KMS-11 (cell line): ENCODE results near the gene PKNOX1.

Experiments used
- H2AFZ ChIP-seq: fragments of 200-600 bp; sonication (generic); 2 replicates; pipeline ENCODE4 v1.6.1; 2016; ENCODE audit warnings: antibody characterized with exemption, mixed run types, low read depth
- H3K27ac ChIP-seq: fragments of 200-600 bp; sonication (generic); 2 replicates; pipeline ENCODE4 v1.6.1; 2016; ENCODE audit warnings: mild to moderate bottlenecking, mixed run types
- H3K27me3 ChIP-seq: fragments of 200-600 bp; sonication (generic); 2 replicates; pipeline ENCODE4 v1.6.1; 2017; ENCODE audit warnings: mild to moderate bottlenecking, low read depth, mixed run types, moderate library complexity; ENCODE audit not compliant: insufficient read depth
- H3K36me3 ChIP-seq: fragments of 200-600 bp; sonication (generic); 2 replicates; pipeline ENCODE4 v1.6.1; 2017; ENCODE audit warnings: mild to moderate bottlenecking, mixed run types; ENCODE audit not compliant: insufficient read depth
- H3K4me1 ChIP-seq: fragments of 200-600 bp; sonication (generic); 2 replicates; pipeline ENCODE4 v1.6.1; 2016; ENCODE audit warnings: mild to moderate bottlenecking, low read depth, mixed run types; ENCODE audit not compliant: poor library complexity, severe bottlenecking
- H3K4me2 ChIP-seq: fragments of 200-600 bp; sonication (generic); 2 replicates; pipeline ENCODE4 v1.7.0; 2016; ENCODE audit warnings: mild to moderate bottlenecking, mixed run types
- H3K4me3 ChIP-seq: fragments of 200-600 bp; sonication (generic); IDR thresholded peaks from 2 replicates; pipeline ENCODE4 v1.6.1; 2017; ENCODE audit warnings: low read depth, low read length, mixed read lengths; ENCODE audit not compliant: insufficient read depth
- H3K79me2 ChIP-seq: fragments of 200-600 bp; sonication (generic); 2 replicates; pipeline ENCODE4 v1.6.1; 2016; ENCODE audit warnings: low read depth, mixed run types; ENCODE audit not compliant: insufficient read depth
- H3K9ac ChIP-seq: fragments of 200-600 bp; sonication (generic); 2 replicates; pipeline ENCODE4 v1.6.1; 2016; ENCODE audit warnings: mild to moderate bottlenecking, mixed run types
- H4K20me1 ChIP-seq: fragments of 200-600 bp; sonication (generic); 2 replicates; pipeline ENCODE4 v1.6.1; 2016; ENCODE audit warnings: mild to moderate bottlenecking, mixed run types; ENCODE audit not compliant: insufficient read depth
- TF ChIP-seq, protein P1 (sequence below): fragments of 200-600 bp; sonication (generic); conservative IDR thresholded peaks from 2 replicates; pipeline ENCODE4 v1.6.1; 2017; ENCODE audit warnings: low read depth, mild to moderate bottlenecking, antibody characterized with exemption, low read length, moderate library complexity, mixed read lengths

The PKNOX1 gene

DNA sequence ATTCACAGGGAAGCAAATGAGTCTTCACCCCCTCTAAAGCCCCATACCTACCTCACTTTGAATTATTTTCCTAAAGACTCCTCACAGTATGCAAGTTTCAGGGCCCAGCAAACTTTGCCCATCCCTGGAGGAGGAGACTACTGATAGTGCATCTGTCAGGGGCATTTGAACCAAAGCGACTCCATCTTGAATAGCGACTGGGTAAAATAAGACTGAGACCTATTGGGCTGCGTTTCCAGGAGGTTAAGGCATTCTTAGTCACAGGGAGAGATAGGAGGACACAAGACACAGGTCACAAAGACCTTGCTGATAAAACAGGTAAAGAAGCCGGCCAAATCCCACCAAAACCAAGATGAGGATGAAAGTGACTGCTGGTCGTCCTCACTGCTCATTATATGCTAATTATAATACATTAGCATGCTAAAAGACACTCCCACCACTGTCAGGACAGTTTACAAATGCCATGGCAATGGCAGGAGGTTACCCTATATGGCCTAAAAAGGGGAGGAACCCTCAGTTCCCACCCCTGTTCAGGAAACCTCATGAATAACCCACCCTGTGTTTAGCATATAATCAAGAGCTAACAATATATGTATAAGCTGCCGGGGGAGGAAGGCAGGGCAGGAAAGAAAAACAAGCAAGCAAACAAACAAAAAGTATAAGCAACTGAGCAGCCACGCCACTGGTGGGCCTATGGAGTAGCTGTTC lies 3.3 kb upstream of the PKNOX1 start:
- no peak overlapping the region for H3K4me3 ChIP-seq
- no peaks in the 10 kb centered on the region for H3K27me3 ChIP-seq
- H3K36me3 ChIP-seq: no peaks in the 10 kb centered on the region
- no peak overlapping the region for H3K4me2 ChIP-seq
- H2AFZ ChIP-seq: no peak overlapping the region
- no peak overlapping the region for H3K9ac ChIP-seq
- TF ChIP-seq, protein P1, sequence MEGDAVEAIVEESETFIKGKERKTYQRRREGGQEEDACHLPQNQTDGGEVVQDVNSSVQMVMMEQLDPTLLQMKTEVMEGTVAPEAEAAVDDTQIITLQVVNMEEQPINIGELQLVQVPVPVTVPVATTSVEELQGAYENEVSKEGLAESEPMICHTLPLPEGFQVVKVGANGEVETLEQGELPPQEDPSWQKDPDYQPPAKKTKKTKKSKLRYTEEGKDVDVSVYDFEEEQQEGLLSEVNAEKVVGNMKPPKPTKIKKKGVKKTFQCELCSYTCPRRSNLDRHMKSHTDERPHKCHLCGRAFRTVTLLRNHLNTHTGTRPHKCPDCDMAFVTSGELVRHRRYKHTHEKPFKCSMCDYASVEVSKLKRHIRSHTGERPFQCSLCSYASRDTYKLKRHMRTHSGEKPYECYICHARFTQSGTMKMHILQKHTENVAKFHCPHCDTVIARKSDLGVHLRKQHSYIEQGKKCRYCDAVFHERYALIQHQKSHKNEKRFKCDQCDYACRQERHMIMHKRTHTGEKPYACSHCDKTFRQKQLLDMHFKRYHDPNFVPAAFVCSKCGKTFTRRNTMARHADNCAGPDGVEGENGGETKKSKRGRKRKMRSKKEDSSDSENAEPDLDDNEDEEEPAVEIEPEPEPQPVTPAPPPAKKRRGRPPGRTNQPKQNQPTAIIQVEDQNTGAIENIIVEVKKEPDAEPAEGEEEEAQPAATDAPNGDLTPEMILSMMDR: no peak
- peaks cover 9% of the 10 kb centered on the region; the same call in 1 of the 2 replicates for H3K79me2 ChIP-seq
- H3K27ac ChIP-seq: no peak overlapping the region
- H4K20me1 ChIP-seq: no peaks in the 10 kb centered on the region
- peaks cover 6% of the 10 kb centered on the region for H3K4me1 ChIP-seq

DNA sequence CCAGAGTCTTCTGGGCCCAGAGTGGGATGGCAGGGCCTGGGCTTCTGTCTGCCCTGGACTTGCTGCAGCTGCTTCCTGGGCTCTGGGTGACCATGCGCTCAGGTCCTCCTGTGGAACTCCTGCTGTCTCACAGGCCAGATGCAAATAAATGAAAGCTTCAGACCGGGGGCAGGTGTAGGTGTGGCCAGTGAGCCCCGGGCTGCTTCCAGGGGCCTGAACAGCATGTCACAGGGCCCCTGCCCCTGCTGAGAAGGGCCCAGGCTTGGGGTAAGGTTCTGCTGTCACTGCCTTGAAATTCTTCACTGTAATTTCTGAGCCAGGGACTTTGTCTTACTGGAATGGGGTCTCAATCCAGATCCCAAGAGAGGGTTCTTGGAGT lies 2.5 kb upstream of the PKNOX1 start:
- TF ChIP-seq, protein P1: no peak
- H3K27ac ChIP-seq: no peak overlapping the region
- no peak overlapping the region for H3K4me2 ChIP-seq
- no peak overlapping the region for H2AFZ ChIP-seq
- no peak overlapping the region for H3K9ac ChIP-seq
- no peaks in the 10 kb centered on the region for H3K27me3 ChIP-seq
- H3K79me2 ChIP-seq: peaks cover 17% of the 10 kb centered on the region
- no peak overlapping the region for H3K4me3 ChIP-seq
- peaks cover 13% of the 10 kb centered on the region for H3K4me1 ChIP-seq
- H3K36me3 ChIP-seq: no peaks in the 10 kb centered on the region
- H4K20me1 ChIP-seq: no peaks in the 10 kb centered on the region

- H3K4me2 ChIP-seq: peak overlapping the region; percentile 72
- H3K36me3 ChIP-seq: no peaks in the 10 kb centered on the region
- no peaks in the 10 kb centered on the region for H4K20me1 ChIP-seq
- H3K4me3 ChIP-seq: peak overlapping the region; percentile 53
- no peaks in the 10 kb centered on the region for H3K27me3 ChIP-seq
- peaks cover 18% of the 10 kb centered on the region for H3K4me1 ChIP-seq
- peaks cover 33% of the 10 kb centered on the region for H3K79me2 ChIP-seq
- TF ChIP-seq, protein P1: no peak
- peak overlapping the region; percentile 96 for H2AFZ ChIP-seq
- peak overlapping the region; percentile 69 for H3K27ac ChIP-seq
- peak overlapping the region; percentile 75 for H3K9ac ChIP-seq
Observed at GRCh38 chr21:42973309-42973990, 912 bp upstream of the PKNOX1 start.

DNA sequence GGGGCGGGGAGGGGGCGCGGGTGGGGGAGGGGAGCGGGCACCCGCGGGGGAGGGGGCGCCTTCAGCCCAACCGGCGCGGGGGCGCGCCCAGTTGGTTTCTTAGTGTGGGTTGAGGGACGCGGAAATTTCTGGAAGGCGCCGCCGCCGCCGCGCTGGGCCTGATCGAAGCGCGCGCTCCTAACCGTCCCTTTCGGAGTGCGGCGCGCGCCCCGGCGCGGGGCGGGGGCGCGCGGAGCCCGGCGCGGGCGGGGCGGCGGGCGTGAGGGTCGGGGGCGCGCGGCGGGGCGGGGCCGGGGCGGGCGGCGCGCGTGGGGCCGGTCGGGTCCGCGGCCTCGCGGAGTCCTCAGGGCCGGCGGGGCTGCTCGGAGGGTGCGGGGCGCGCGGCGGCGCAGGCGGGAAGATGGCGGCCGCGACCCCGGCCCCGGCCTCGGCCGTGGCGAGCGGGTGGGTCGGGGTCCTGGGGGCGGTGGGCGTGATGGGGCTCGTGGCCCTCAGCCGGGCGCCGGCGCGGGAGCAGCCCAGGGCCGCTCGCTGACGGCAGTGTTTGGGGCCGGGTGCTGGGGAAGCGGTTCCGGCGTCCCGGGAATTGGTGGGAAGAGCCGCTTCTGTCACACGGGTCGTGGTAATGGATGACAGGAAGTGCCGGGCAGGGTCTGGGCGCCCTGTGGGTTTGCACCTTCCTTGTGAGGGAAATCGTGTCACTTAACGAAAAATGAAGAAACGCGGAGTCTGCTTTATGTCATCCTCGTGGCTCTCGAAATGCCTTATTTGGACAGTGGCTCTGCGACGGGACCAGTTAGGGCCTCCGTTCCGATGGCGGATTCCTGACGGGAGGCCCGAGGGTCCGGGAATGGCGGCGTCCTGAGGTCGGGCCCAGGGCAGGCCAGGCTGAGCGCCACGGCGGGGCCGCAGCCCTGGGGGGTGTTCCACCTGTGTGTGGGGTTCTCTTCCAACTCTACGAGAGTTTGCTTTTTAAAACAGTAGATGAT lies 764 bp downstream of the PKNOX1 start:
- TF ChIP-seq, protein P1: no peak
- H2AFZ ChIP-seq: peak overlapping the region; percentile 48
- H3K4me3 ChIP-seq: no peak overlapping the region
- H3K36me3 ChIP-seq: no peaks in the 10 kb centered on the region
- H3K9ac ChIP-seq: peak overlapping the region; percentile 97
- no peaks in the 10 kb centered on the region for H4K20me1 ChIP-seq
- H3K79me2 ChIP-seq: peaks cover 42% of the 10 kb centered on the region
- peaks cover 18% of the 10 kb centered on the region for H3K4me1 ChIP-seq
- peak overlapping the region; percentile 93 for H3K27ac ChIP-seq
- H3K4me2 ChIP-seq: peak overlapping the region; percentile 70
- no peaks in the 10 kb centered on the region for H3K27me3 ChIP-seq
